HG03378 (cell line): ENCODE results near the gene RBM33.
"Not testable (repeated sequence)": the region's sequence is repeated elsewhere in the genome, so short reads cannot be mapped to it uniquely, and the experiment has no call there.

Source experiments
- ATAC-seq: cut with Tn5 transposase; IDR thresholded peaks from one replicate; pipeline ENCODE4 v1.9.1; 2021; ENCODE audit warnings: mild to moderate bottlenecking, moderate library complexity; ENCODE audit not compliant: unreplicated experiment

RBM33 gene

DNA sequence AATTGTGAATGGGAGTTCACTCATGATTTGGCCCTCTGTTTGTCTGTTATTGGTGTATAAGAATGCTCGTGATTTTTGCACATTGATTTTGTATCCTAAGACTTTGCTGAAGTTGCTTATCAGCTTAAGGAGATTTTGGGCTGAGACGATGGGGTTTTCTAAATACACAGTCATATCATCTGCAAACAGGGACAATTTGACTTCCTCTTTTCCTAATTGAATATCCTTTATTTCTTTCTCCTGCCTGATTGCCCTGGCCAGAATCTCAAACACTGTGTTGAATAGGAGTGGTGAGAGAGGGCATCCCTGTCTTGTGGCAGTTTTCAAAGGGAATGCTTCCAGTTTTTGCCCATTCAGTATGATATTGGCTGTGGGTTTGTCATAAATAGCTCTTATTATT is 43.8 kb downstream of the RBM33 start:
- not testable (repeated sequence) for ATAC-seq

DNA sequence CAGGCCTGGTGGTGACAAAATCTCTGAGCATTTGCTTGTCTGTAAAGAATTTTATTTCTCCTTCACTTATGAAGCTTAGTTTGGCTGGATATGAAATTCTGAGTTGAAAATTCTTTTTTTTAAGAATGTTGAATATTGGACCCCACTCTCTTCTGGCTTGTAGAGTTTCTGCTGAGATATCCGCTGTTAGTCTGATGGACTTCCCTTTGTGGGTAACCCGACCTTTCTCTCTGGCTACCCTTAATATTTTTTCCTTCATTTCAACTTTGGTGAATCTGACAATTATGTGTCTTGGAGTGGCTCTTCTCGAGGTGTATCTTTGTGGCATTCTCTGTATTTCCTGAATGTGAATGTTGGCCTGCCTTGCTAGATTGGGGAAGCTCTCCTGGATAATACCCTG is 46.2 kb downstream of the RBM33 start:
- ATAC-seq: not testable (repeated sequence)

DNA sequence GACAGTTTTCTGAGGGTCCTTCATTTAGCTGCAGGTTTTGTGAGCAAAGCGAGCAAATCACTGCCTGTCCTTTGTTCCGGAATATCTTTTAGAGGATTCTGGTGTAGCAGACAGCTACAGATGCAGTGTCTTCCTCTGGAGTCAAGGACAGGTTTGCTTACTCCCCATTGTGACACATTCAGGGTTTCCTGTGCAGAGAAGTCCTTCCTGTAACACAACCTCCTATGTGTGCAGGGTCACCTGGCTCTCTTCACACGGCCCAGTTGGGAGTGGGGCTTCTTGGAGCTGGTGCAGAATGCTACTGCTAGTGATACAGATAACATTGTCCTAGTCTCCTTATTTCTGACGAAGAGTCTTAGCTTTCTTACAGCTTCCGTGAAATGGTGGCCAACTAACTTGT is 47.9 kb downstream of the RBM33 start:
- ATAC-seq: peak; percentile 47

DNA sequence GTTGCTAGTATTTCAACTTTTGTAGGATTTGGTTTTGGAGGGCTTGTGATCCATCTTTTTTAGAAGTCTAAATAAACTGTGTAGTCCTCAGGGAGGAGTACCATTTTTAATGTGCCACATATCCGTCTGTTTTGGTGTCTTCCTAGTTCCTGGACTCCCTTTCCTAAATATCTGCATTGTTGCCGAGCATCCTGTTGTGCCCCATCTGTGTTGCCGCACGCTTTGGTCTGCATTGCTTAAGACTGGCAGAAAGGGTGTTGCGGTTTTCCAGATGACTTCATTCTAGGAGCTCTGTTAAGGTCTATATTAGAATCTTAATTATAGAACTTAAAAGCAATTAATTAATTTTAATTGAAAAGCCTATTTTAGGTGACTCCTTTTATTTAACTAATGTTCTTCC is 49.4 kb downstream of the RBM33 start:
- ATAC-seq: no peak

DNA sequence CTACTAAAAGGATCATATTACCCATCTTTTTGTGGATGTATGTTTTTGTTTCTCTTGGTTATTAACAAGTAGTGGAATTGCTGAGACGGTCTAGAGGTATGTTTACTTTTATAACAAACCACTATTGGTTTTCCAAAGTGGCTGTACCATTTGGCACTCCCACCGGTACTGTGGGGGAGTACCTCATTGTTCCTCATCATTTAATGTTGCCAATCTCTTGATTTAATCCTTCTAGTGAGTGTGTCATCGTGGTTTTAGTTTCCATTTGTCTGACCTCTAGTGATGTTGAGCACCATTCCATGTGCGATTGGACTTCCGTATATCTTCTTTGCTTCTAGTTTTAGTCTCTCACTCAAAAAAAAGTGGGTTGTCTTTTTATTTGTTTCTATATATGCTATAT is 50.4 kb downstream of the RBM33 start:
- ATAC-seq: no peak

DNA sequence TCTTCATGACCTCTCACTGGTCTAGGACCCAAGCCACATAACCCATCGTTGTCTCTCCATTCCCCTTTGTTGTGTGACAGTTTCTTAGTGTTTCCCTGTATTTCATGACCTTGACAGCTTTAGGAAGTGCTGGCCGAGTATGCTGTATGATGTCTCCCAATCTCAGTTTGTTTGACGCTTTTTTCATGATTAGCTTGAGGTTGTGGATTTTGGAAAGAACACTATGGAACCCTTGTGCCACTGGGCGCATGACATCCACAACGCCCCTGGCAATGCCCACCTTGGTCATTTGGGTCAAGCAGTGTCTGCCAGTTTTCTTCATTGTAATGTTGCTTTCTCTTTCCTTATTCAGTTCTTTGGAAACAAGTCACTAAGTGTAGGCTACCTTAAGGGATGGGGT is 52.3 kb downstream of the RBM33 start:
- ATAC-seq: no peak

DNA sequence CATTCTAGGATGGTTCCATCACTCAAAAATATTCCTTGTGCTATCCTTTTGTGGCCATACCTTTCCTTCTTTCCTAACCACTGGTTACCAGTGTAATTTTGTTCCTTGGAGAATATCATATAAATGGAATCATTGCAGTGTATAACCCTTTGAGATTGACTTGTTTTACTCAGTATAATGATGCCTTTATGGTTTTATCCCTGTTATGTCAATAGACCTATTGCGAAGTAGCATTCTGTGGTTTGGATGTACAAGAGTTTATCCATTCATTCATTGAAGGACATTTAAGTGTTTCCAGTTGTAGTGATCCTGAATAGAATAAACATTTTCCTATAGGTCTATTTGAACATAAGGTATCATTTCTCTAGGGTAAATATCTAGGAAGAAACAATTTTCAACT is 54.2 kb downstream of the RBM33 start:
- no peak for ATAC-seq

DNA sequence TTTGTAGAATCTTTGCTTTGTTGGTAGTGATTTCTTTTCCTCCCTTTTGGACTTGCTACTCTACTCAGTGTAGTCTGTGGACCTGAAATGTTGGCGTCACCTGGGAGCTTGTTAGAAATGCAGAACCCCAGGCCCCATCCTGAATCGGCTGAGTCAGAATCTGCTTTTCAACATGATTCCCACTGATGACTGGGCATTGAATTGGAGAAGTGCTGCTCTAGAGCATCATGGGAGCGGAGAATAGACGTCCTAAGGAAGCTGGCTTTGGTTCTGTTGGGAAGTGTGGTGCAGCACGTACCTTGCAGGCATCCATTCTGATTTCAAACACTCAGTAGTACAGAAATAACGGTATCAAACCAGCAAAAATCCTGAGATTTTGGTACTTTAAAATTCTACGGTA is 54.7 kb downstream of the RBM33 start:
- no peak for ATAC-seq

DNA sequence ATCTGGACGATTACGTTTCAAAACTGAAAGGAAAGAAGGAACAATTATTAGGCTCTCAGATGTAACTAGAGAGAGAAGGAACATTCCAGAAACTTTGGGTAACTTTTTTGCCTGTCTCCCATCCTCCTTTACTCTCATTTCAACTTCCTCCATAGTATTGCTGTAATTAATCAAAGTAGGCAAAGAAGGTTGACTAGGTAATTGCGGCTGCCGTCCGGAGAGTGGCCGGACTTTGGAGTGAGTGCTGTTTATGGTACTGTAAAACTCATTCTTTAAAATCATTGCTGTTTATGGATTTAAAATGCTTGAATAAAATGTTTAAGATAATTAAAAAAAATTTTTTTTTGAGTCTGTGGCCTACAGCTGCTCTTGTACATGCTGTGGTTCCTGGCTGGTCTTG is 56.4 kb downstream of the RBM33 start:
- no peak for ATAC-seq

DNA sequence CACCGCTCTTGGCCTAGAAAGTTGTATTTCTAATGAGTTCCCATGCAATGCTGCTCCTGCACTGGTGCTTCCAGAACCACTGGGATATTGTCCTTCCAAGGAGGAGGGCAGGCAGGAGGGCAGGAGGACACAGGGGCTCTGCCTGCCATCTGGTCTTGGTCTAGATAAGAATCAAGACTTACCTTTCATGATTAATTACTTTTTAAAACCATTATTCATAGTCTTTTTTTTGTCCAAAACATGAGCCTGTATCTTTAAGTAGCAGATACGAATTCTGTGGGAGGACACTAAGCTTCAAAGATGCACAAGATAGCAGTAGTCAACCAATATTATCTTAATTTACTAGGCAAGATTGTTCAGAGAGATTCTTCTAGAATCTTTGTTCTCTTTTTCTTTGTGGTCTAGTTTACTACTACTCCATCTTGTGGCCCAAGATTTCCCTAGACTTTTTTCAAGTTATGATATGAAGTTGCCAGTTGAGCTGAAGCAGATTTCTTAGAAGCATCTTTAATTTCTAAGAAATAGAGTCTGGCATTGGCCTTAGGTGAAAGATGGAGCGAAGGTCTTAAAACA is 57.6 kb downstream of the RBM33 start:
- ATAC-seq: no peak

DNA sequence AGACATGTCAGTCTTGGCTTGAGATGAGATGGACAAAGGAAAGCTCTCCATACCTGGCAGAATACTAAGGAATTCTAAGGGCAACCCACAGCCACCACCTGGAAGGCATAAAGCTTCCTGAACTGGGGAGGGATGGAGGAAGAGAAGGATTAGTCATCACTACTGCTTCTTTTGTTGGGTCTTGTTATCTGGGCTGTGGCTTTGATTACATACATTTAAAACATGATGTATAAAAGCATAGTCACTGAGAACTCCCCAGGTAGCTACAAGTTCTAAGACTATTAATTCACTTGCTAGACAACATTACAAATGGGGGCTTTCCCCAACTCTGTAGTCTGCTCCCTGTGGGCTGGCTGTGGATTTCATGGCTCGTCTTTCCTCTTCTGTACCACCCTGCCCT is 58.2 kb downstream of the RBM33 start:
- no peak for ATAC-seq

DNA sequence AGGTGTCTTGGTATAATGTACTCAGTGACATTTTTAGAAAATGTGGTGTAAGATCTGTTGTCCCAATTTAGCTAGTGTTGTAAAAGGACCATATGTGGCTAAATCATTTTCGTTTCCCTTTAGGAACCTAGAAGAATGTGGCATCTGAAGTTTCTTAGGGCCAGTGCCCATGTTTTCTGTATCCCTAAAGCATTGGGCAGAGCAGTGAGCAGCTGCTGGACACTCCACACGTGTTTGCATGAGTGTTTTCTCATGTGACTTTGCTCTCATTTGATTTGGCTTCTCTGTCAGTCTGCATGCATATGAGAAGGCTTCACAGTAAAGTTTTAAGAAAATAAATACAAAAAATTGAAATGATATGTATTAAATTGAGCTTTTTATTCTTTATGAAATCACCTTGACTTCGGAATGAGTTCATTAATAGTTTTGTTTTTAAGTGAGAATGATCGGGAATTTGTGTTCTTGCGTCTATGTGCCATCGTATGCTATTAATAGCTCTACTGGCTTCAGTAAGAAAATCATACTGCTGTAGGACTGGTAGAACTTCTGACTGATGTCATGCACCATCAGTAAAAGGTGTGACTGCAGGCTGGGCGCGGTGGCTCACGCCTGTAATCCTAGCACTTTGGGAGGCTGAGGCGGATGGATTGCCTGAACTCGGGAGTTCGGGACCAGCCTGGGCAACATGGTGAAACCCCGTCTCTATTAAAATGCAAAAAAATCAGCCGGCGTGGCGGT is 61.3 kb downstream of the RBM33 start:
- no peak for ATAC-seq

DNA sequence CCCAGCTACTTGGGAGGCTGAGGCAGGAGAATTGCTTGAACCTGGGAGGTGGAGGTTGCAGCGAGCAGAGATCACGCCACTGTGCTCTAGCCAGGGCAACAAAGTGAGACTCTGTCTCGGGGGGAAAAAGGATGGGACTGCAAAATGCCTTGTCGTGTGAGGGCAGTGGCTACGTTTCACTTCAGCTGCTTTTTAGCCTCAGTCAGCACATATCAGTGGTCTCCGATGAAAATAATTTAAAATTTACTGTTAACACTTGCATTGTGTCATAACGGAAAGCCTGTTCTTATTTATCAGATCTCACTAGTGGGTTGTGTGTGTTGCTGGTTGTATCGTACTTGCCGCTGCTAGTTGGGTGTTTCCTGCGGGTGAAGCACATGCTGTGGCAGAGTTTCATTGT is 61.9 kb downstream of the RBM33 start:
- no peak for ATAC-seq

DNA sequence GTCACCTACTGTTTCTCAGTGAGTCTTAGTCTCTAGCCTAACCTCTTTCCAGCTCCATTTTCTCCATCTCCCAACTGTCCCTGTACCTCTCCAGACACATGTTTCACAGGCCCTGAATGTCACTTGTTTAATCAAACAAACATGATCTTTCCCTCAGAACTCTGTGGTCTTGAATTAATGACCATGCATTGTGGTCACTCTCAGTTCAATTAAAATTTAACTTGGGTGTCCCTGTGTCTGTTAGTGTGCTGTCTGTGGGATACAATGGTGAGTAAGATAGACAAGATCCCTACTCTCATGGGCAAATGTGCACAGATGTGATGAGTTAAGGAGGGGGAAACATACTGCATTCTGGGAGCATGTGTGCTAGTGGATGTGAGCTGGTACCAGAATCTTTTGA is 65.0 kb downstream of the RBM33 start:
- peak; percentile 59 for ATAC-seq

DNA sequence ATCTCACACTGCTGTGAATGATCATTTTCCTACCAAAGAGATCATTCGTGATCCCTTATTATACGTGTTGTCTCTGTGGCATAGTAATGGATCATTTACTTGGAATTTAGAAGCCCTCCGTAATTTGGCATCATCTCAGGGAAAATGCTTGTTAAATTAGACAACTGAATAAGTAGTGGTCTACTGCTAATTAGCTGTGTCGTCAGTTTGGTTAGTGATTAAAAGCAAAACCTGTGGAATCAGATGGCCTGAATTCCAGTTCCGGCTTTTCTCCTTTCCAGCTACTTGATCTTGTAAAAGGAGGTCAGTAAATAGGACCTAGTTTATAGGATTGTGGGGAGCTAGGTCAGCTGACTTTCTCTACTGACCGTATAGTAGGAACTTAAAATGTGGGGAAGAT is 65.6 kb downstream of the RBM33 start:
- no peak for ATAC-seq

DNA sequence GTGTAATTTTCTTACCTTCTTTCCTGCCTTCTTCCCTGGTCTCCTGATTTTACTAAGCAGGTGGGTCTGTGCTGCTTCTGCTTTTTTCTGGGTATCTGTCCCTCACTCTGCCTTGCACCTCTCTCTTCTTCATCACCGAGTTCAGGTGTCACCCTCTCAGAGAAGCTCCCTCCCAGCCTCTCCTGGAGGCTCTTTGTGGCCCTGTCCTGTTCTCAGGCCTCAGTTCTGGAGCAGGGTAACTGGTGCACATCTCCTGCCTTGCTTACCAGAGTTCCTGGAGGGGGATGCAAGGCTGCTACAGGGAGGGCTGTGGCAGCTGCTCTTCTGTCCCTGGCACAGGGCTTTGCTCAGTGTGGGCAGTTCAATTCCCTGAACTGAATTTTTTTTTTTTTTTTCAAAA is 66.1 kb downstream of the RBM33 start:
- peak; percentile 65 for ATAC-seq

DNA sequence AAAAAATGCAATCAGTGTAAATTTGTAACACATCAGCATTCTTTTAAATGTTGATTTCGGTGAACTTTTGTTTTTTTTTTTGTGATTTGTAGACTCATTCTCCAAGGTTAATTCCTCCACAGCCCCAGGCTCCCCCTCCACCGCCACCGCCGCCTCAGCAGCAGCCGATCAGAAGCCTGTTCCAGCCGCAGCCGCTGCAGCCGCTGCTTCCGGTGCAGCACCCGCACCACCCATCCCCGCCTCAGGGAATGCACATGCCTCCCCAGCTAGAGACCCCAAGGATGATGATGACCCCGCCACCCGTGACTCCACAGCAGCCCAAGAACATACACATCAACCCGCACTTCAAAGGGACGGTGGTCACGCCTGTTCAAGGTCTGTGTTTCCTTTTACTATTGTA is 66.6 kb downstream of the RBM33 start:
- no peak for ATAC-seq

DNA sequence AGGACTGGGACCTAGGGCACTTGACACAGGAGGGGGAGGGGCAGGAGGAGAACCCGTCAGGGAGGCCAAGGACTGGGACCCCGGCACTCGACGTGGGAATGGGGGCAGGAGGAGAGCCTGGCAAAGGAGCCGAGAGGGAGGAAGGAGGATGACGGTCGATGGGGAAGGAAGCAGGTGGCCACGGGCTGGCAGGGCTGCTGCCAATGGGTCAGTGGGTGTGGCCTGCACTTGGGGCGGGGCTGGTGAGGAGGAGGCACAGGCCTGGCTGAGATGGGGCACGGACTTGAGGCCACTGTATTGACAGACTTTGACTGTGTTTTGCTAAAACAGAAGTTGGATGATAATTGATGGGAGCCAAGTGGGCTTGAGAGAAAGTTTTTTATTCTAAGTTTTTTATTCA is 68.9 kb downstream of the RBM33 start:
- ATAC-seq: no peak

DNA sequence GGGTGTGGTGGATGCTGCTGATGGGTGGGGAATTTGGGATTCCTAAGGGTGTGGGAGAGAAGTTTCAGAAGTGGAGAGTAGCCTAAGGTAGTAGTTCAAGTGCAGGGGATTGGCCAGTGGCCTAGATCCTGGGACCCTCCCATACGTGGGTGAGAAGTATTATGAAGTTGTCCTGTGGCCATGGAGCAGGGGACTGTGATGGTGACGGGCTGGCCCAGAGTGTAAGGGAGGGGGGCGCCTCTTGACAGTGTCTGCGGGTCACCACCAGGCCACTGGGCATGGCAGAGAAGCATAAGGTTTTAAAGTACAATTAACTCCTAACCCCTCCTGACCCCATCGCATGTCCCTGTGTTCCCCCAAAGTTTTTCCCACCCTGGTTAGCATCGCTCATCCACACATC is 70.2 kb downstream of the RBM33 start:
- ATAC-seq: no peak

DNA sequence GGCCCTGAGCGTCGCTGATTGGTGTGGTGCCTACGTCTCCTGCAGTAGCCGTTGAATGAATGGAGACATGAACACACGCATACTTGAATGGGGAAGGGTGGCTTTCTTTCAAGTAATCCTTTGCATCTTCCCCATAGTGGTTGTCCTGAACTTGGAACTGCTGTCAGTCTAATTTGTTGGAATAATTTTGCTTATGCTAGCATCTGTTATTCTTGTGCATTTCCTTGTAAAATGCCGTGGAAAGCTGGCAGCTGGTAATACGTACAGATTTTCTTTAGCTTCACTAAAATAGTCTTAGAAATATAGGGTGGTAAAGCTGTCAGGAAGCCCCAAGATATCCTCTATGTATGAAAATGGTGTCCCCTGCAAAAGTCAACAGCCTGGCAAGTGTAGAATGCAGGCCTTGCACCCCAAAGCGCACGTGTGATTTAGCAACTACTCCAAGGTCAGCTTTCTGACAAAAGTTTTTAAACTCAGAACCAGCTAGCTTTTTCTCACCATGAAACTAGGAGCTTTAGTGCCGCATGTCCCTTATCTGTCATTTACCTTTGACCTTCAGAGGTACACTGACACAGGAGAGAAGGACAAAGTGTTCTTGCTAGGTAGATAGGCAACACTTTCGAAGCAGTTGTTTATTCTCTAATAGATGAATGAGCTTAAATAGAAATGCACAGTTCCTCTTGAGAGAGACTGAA is 70.8 kb downstream of the RBM33 start:
- no peak for ATAC-seq

DNA sequence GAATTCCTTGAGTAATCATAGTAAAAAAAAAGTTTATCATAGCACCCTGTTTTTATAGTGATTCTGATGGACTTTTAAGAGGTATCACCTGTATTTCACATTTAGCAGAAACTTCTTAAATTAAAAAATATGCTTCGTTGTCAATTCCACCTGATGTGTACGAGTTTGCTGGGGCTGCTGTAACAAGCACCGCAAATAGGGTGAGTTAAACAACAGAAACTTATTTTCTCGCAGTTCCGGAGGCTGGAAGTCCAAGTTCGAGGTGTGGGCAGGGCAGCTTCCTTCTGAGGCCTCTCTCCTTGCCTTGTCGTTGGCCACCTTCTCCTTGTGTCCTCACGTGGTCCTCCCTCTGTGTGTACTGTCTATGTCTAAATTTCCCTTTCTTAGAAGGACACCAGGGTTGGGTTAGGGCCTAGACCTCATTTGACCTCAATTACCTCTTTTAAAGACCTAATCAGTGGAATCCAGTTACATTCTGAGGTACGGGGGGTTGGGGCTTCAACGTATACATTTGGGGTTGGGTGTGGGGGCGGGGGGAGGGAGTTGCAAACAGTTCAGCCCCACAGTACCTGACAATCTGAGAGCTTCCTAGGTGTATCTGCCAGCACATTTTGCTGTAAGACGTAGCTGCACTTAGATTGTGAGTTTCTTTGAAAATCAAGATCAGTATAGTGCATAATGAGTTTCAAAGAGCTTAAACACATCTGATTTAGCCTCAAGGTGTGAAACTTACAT is 72.7 kb downstream of the RBM33 start:
- ATAC-seq: no peak

DNA sequence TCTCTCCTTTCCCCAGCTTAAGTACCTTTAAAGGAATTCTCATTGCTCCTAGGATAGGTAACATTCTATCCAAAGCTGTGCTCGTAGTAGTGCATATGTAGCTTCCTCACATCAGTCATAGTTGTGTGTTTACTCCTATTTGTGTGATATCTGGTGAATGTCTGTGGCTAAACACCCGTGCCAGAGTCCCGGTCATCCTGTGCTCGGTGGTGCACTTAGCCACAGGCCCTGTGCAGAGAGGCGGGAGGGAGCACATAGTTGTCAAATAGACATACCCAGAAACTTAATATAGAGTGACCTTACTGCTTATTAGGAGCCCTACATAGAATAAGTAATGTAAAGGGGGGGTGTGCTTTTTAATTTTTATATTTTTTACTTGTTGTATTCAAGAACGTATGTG is 76.6 kb downstream of the RBM33 start:
- peak; percentile 34 for ATAC-seq
